PC-3 (cell line): ENCODE results near the gene FBLN7. TPM values are rescaled to one million over a fixed set of nuclear protein-coding genes. Genes with fewer than 3 reads are reported as not detected.

Source experiments
- ATAC-seq: fragments of 200-7000 bp; cut with Tn5 transposase; 2 replicates; pipeline ENCODE4 v1.9.1; 2020; ENCODE audit warnings: mild to moderate bottlenecking, moderate library complexity
- BruUV-seq: library from RNA; stranded (reverse); fragments of 400-500 nt; replicated peaks from 2 replicates; lab custom pipeline; 2021; lab: Mats Ljungman, UMichigan
- CTCF ChIA-PET: fragments of 300-600 bp; sonication (Branson Sonifier 250); formaldehyde crosslinking; loops from one replicate; lab custom pipeline; 2022; ENCODE audit warnings: antibody characterized with exemption; lab: Charles Lee
- POLR2A ChIA-PET: fragments of 300-600 bp; sonication (Branson Sonifier 250); formaldehyde crosslinking; loops from one replicate; lab custom pipeline; 2022; ENCODE audit warnings: antibody characterized with exemption; ENCODE audit not compliant: unreplicated experiment; lab: Charles Lee
- DNase-seq: peaks from one replicate; pipeline ENCODE4 v3.0.0-alpha.2; 2015
- H2AFZ ChIP-seq: fragments of 300-600 bp; sonication (generic); 2 replicates; pipeline ENCODE4 v1.6.0; 2016; ENCODE audit warnings: antibody characterized with exemption, low read length
- H3F3A ChIP-seq: fragments of 300-600 bp; sonication (generic); one replicate; pipeline ENCODE4 v1.6.0; 2017; ENCODE audit warnings: antibody characterized with exemption, low read length, control low read depth, mild to moderate bottlenecking; ENCODE audit not compliant: unreplicated experiment
- H3K27ac ChIP-seq: fragments of 300-600 bp; sonication (generic); 2 replicates; pipeline ENCODE4 v1.5.1; 2016; ENCODE audit warnings: mild to moderate bottlenecking, low read length
- H3K27me3 ChIP-seq: fragments of 300-600 bp; sonication (generic); 2 replicates; pipeline ENCODE4 v1.6.1; 2016; ENCODE audit warnings: low read length, mixed read lengths
- H3K36me3 ChIP-seq: fragments of 300-600 bp; sonication (generic); 2 replicates; pipeline ENCODE4 v1.6.1; 2016; ENCODE audit warnings: low read depth, mixed run types, low read length, mixed read lengths
- H3K4me1 ChIP-seq: fragments of 300-600 bp; sonication (generic); 2 replicates; pipeline ENCODE4 v1.5.1; 2016; ENCODE audit warnings: low read length; ENCODE audit not compliant: insufficient read depth
- H3K4me2 ChIP-seq: fragments of 300-600 bp; sonication (generic); 2 replicates; pipeline ENCODE4 v1.6.0; 2016; ENCODE audit warnings: low read length
- H3K4me3 ChIP-seq: fragments of 300-600 bp; sonication (generic); 2 replicates; pipeline ENCODE4 v1.5.1; 2016; ENCODE audit warnings: mild to moderate bottlenecking, low read length, mixed read lengths
- H3K79me2 ChIP-seq: fragments of 300-600 bp; sonication (generic); 2 replicates; pipeline ENCODE4 v1.6.1; 2017; ENCODE audit warnings: low read length, mixed read lengths
- H3K9ac ChIP-seq: fragments of 300-600 bp; sonication (generic); 2 replicates; pipeline ENCODE4 v1.6.0; 2016; ENCODE audit warnings: mild to moderate bottlenecking, low read length
- H3K9me2 ChIP-seq: fragments of 300-600 bp; sonication (generic); replicated peaks from 2 replicates; pipeline ENCODE4 v1.6.1; 2016; ENCODE audit warnings: mixed run types, low read length, mixed read lengths
- H3K9me3 ChIP-seq: fragments of 300-600 bp; sonication (generic); 2 replicates; pipeline ENCODE4 v1.6.1; 2016; ENCODE audit warnings: low read length, mixed read lengths
- H4K20me1 ChIP-seq: fragments of 300-600 bp; sonication (generic); 2 replicates; pipeline ENCODE4 v1.6.1; 2016; ENCODE audit warnings: low read length, mixed read lengths
- EZH2 ChIP-seq: fragments of 300-600 bp; sonication (generic); IDR thresholded peaks from one replicate; pipeline ENCODE4 v1.6.1; 2017; ENCODE audit warnings: antibody characterized with exemption, mild to moderate bottlenecking, low read length; ENCODE audit not compliant: unreplicated experiment
- EZH2phosphoT487 ChIP-seq: fragments of 300-600 bp; sonication (generic); IDR thresholded peaks from 2 replicates; pipeline ENCODE4 v1.6.1; 2018; ENCODE audit warnings: mild to moderate bottlenecking, antibody characterized with exemption, low read length, borderline replicate concordance
- intact Hi-C: fragments of 100-400 bp; cut with micrococcal nuclease; formaldehyde crosslinking; loops from 2 replicates; pipeline ENCODE4 v1.9.0; 2023
- total RNA-seq: library from RNA; depleted of rRNA; stranded (reverse); fragments of >200 nt; gene quantifications from 2 replicates; pipeline ENCODE4 v1.2.3, GENCODE V29; 2014
- TF ChIP-seq, protein P1 (sequence below): fragments of 300-600 bp; sonication (generic); conservative IDR thresholded peaks from 2 replicates; pipeline ENCODE4 v1.5.1; 2017; ENCODE audit warnings: antibody characterized with exemption, low read depth, mild to moderate bottlenecking, low read length

FBLN7 gene
- total RNA-seq, 1 experiment from 2014 or later: 2.2 TPM

DNA sequence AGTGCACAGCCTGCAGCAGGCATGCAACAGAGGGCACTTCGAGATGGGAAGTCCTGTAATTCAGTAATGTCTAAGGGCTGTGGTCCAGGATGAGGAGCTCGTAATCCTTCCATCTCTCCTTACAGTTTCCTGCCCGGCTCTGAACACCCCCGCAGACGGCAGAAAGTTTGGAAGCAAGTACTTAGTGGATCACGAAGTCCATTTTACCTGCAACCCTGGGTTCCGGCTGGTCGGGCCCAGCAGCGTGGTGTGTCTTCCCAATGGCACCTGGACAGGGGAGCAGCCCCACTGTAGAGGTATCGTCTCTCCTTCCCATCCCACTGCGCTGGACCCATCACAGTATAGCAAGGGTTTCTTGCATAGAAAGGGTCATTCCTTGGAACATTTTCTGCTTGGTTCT is 26.7 kb downstream of the FBLN7 start:
- H3K79me2 ChIP-seq: no peaks in the 10 kb centered on the region
- POLR2A ChIA-PET: no interaction called here
- TF ChIP-seq EZH2phosphoT487 (no peak), EZH2 (no peak)
- TF ChIP-seq, protein P1, sequence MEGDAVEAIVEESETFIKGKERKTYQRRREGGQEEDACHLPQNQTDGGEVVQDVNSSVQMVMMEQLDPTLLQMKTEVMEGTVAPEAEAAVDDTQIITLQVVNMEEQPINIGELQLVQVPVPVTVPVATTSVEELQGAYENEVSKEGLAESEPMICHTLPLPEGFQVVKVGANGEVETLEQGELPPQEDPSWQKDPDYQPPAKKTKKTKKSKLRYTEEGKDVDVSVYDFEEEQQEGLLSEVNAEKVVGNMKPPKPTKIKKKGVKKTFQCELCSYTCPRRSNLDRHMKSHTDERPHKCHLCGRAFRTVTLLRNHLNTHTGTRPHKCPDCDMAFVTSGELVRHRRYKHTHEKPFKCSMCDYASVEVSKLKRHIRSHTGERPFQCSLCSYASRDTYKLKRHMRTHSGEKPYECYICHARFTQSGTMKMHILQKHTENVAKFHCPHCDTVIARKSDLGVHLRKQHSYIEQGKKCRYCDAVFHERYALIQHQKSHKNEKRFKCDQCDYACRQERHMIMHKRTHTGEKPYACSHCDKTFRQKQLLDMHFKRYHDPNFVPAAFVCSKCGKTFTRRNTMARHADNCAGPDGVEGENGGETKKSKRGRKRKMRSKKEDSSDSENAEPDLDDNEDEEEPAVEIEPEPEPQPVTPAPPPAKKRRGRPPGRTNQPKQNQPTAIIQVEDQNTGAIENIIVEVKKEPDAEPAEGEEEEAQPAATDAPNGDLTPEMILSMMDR: no peak
- no peaks in the 10 kb centered on the region for H3K9me3 ChIP-seq
- ATAC-seq: no peak
- H3K4me3 ChIP-seq: no peak overlapping the region
- no TSS peak for BruUV-seq
- H3K27me3 ChIP-seq: no peaks in the 10 kb centered on the region
- no peaks in the 10 kb centered on the region for H3K36me3 ChIP-seq
- DNase-seq: no peak
- no peaks in the 10 kb centered on the region for H3K4me1 ChIP-seq
- no peaks in the 10 kb centered on the region for H3K9me2 ChIP-seq
- no peaks in the 10 kb centered on the region for H3F3A ChIP-seq
- H2AFZ ChIP-seq: no peak overlapping the region
- CTCF ChIA-PET: no interaction called here
- no peaks in the 10 kb centered on the region for H4K20me1 ChIP-seq
- no peak overlapping the region for H3K27ac ChIP-seq
- no peak overlapping the region for H3K9ac ChIP-seq
- H3K4me2 ChIP-seq: no peak overlapping the region
- intact Hi-C loops: no loop called here

DNA sequence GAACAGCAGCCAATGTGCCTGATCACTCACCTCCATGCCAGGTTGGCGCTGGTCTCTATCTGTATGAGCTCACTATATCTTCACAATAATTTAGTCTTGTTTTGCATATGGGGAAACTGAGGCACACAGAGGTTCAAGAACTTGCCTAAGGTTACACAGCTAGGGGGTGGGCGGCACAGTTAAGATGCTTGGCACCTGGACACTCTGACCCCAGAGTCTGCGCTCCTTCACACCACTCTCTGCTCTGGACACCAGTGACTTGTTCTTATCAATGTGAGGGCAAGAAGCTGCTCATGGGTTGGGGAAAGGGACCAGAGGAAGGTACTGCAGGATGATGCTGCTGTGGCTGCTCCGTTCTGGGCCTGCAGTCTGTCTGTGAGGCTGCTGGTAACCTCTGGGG is 27.1 kb downstream of the FBLN7 start:
- no TSS peak for BruUV-seq
- Histone ChIP-seq H3K4me3 (no peak overlapping the region), H3K9me3 (no peaks in the 10 kb centered on the region), H3K9me2 (no peaks in the 10 kb centered on the region), H2AFZ (no peak overlapping the region), H3K36me3 (no peaks in the 10 kb centered on the region), H3K27me3 (no peaks in the 10 kb centered on the region), H3K79me2 (no peaks in the 10 kb centered on the region), H3K4me2 (no peak overlapping the region), H3K4me1 (no peaks in the 10 kb centered on the region), H3F3A (no peaks in the 10 kb centered on the region), H3K9ac (no peak overlapping the region), H4K20me1 (no peaks in the 10 kb centered on the region), H3K27ac (no peak overlapping the region)
- ATAC-seq: no peak
- TF ChIP-seq, protein P1: no peak
- no peak for TF ChIP-seq EZH2
- TF ChIP-seq EZH2phosphoT487: no peak
- ChIA-PET CTCF (no interaction called here), POLR2A (no interaction called here)
- intact Hi-C loops: no loop called here
- DNase-seq: no peak

GRCh38 chr2:112166806-112167499 is 28.8 kb downstream of the FBLN7 start:
- no peak for DNase-seq
- Histone ChIP-seq H3K9me2 (no peaks in the 10 kb centered on the region), H3K4me3 (no peak overlapping the region), H3K4me2 (no peak overlapping the region), H2AFZ (no peak overlapping the region), H3K36me3 (no peaks in the 10 kb centered on the region), H3K79me2 (no peaks in the 10 kb centered on the region), H3K9ac (no peak overlapping the region), H3K27me3 (no peaks in the 10 kb centered on the region), H3K27ac (no peak overlapping the region), H4K20me1 (no peaks in the 10 kb centered on the region), H3F3A (no peaks in the 10 kb centered on the region), H3K4me1 (no peaks in the 10 kb centered on the region), H3K9me3 (no peaks in the 10 kb centered on the region)
- intact Hi-C loops: no loop called here
- CTCF ChIA-PET: no interaction called here
- BruUV-seq: no TSS peak
- TF ChIP-seq, protein P1: no peak
- no peak for TF ChIP-seq EZH2phosphoT487
- TF ChIP-seq EZH2: no peak
- no peak for ATAC-seq
- POLR2A ChIA-PET: no interaction called here
